Skeletal muscle cell (primary cell): Measurements from ENCODE around the gene TUBB4B.

ENCODE experiments used
- DNase-seq: peaks from one replicate; pipeline ENCODE4 v3.0.0-alpha.2; 2010; ENCODE audit warnings: low read depth
- H3K4me3 ChIP-seq: 2 replicates; pipeline ENCODE4 v1.5.1; 2011; ENCODE audit warnings: low read depth, mild to moderate bottlenecking, control low read depth, low read length, moderate library complexity

The TUBB4B gene

DNA sequence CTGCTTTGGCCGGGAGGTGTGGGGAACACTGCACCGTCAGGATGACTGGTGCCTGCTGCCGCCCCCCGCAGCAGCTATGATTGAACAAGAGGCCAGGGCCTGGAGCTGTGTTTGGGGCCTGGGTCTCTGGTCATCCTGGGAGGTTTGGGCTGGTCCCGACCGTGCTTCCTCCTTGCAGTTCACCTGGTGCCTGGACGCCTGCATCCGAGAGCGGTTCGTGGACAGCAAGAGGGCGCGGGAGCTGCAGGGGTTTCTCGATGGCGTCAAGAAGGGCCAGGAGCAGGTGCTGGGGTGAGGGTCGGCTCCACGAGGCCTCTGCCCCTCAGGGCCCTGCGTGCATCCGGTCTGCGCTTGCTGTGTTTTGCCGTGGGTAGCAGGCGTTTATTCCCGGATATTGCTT, 23.0 kb downstream of the TUBB4B start:
- DNase-seq = no peak
- H3K4me3 ChIP-seq = no peak overlapping the region

DNA sequence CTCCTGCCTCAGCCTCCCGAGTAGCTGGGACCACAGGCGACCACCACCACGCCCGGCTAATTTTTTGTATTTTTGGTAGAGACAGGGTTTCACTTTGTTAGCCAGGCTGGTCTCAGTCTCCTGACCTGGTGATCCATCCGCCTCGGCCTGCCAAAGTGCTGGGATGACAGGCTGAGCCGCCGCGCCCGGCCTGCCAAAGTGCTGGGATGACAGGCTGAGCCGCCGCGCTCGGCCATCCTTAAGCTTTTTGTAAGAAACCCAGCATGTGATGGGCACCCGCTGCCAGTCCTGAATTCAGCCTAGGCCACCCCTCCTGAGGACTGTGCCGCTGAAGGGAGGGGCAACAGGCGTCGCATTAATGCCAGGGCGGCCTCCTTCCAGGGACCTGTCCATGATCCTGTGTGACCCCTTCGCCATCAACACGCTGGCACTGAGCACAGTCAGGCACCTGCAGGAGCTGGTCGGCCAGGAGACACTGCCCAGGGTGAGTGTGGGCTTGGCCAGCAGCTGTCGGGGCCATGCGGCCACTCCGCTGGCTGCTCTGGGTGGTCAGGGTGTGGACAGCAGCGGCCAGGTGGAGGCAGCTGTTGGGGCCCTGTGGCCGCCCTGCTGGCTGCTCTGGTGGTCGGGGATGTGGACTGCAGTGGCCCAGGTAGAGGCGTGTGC, 24.5 kb downstream of the TUBB4B start:
- no peak overlapping the region for H3K4me3 ChIP-seq
- DNase-seq = no peak

DNA sequence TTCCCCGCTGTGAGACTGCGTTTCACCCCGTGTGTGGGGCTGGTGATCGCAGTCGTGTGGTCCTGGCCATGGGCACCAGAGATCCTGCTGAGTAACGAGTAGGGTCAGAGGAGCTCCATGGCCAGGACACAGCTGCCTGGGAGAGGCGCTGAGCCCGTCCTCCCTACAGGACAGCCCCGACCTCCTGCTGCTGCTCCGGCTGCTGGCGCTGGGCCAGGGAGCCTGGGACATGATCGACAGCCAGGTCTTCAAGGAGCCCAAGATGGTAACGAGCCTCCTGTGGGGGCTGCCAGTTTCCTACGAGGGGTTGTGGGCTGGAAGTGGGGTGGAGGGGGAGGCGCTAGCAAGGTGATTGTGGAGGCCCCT, 25.1 kb downstream of the TUBB4B start:
- no peak for DNase-seq
- H3K4me3 ChIP-seq = no peak overlapping the region

DNA sequence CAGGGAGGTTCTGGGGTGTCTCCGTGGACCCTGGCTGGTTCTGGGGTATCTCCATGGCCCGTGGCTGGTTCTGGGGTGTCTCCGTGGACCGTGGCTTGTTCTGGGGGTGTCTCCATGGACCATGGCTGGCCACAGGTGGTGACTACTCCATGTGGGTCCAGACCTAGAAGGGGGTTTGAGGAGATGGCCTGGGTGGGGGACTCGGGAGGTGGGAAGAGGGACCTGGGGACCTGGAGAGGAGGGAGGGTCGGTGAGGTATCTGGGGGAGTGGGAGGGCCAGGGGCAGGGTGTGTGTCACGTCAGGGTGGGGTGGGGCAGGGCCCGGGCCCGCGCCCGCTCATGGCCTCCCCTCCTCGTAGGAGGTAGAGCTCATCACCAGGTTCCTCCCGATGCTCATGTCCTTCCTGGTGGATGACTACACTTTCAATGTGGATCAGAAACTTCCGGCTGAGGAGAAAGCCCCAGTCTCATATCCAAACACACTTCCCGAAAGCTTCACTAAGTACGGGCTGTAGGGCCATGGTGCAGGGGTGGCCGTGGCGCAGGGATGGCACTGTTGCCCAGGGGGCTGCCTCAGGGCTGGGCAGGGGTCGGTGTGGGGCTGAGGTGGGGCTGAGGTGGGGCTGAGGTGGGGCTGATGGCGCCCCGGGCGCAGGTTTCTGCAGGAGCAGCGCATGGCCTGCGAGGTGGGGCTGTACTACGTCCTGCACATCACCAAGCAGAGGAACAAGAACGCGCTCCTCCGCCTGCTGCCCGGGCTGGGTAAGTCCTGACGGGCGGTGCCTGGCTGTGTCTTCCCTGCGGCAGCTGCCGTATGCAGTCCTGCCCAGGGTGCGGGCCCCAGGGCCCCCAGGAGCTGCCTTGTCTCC, 25.7 kb downstream of the TUBB4B start:
- no peak for DNase-seq
- H3K4me3 ChIP-seq = no peak overlapping the region

DNA sequence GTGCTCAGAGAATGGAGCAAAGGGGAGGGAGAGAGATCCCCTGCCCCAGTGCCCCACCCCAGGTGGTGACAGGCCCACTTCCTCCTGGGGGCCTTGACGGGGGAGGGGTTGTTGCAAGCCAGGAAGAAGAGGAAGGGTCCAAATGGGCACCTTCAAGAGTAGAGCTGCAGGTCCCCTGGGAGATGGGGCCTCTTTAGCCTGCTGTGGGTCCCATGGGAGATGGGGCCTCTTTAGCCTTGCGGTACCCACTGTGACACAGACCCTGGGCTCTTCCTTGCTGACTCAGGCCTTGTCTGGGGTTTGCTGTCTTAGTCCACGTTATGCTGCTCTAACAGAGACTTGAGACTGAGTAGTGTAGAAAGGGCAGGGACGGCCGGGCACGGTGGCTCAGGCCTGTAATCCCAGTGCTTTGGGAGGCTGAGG, 26.9 kb downstream of the TUBB4B start:
- no peak for DNase-seq
- H3K4me3 ChIP-seq = no peak overlapping the region

DNA sequence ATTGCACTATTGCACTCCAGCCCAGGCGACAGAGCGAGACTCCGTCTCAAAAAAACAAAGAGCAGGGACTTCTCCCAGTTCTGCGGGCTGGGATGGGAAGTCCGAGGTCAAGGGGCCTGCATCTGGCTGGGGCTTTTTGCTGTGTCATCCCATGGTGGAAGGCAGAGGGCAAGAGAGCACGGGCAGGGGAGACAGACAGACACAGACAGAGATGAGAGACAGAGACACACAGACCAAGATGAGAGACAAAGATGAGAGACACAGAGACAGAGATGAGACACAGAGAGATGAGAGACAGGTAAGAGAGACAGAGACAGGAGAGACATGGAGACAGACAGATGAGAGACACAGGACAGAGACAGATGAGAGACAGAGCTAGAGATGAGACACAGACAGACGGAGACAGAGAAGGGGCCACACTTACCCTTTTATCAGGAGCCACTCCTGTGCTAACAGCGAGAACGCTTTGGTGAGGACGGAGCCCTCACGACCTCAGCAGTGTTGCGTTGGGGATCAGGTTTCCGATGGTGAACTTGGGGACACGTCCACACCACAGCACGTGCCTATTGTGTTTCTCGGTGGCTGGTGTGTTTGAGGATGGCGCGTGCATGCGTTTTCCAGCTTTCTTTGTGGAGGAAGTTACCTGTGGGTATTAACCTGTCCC, 27.6 kb downstream of the TUBB4B start:
- DNase-seq = no peak
- no peak overlapping the region for H3K4me3 ChIP-seq

DNA sequence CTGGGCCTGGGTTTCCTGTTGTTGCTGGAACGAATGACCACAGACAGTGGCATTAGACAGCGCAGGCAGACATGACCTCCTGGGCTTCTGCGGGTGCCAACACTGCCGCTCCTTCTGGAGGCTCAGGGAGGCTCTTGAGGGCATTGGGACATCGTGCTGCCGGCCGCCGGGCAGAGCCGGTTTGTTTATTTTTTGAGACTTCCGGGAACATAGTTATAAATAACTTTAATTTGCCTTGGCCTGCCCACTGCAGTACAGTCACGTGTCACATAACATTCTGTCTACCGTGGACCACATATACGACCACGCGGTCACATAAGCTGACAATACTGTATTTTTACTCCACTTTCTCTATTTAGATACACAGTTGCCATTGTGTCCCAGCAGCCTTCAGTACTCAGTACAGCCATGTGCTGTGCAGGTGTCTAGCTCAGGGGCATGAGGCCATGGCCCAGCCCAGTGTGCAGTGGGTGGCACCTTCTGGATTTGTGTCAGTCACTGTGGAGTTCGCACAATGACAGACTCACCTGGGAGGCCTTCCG, 28.2 kb downstream of the TUBB4B start:
- no peak for DNase-seq
- H3K4me3 ChIP-seq = no peak overlapping the region

DNA sequence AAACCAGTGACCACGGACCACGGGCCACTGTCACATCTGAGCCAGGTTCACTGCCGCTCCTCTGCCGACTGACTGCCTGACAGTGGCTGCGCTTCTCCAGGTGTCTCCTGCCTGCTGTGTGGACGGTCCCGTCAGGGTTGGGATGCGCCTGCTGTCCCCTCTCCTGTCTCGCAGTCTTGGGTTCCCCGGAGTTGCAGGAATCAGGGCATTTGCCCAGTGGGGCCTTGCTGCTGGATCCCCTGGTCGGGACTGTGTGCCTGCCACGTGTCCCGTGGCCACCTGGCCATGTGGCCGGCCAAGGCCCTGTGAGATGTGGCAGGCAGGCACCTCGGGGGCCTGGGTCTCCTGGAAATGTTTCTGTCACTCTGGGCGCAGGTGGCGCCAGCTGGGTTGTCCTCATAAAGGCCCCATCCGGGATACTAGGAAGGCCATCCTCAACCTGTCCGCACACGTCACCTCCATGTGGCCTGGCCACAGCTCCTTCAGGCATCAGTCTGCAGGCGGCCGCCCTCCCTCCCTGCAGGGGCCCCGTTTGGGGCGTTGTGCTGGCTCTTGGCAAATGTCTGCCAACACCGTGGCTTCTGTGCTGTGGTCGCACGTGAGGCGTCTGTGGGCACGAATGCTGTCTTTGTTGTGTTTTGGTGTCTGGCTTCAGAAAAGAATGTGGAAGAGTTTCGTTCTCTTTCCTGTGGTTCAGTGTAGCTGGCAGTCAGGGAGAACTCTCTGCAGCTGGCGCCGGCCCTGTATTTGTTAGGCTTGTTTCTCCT, 30.0 kb downstream of the TUBB4B start:
- no peak for DNase-seq
- H3K4me3 ChIP-seq = no peak overlapping the region

DNA sequence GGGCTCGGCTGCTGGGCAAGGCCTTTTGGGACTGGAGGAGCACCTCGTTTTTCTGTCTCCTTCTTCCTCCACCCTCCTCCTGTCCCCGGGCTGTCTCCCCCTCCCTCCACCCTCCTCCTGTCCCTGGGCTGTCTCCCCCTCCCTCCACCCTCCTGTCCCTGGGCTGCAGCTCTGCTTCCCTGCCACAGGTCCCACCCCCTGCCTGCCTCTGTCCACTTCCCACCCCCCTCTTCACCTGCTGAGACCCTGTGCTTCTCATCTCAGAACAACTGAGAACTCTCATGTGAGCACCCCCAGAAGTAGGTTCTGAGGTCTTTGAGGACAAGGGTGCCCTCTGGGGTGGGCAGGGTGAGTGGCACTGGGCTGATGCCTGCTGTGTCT, 30.6 kb downstream of the TUBB4B start:
- DNase-seq = no peak

DNA sequence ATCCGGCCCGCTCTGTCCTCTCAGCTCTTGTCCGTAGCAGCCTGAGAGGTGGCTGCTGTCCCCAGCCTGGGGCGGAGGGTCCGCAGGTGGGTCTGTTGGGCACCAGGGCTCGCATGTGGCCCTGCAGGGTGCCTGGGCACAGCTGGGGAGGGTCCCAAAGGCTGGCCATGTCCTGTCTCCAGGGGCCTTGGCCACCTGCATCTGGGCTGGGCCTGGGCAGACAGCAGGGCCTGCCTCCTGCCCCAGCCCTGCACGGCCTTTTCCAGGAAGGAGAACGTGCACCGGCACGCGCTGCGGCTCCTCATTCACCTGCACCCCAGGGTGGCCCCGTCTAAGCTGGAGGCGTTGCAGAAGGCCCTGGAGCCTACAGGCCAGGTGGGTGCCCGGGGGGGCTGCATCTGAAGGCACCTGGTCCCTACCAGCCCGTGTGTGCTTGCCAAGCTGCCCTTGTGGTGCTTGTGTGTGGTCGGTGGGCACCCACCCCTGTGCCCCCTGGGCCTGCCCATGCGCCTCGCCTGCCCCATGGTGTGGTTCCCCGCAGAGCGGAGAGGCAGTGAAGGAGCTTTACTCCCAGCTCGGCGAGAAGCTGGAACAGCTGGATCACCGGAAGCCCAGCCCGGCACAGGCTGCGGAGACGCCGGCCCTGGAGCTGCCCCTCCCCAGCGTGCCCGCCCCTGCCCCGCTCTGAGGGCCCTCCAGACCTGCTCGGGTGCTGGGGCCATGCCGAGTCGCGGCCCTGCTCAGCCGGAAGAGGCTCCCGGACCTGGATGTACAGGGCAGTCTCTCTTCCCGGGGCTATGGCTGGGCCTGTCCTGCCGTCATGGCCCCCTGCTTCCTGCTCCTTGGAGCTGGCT, 31.4 kb downstream of the TUBB4B start:
- no peak overlapping the region for H3K4me3 ChIP-seq

More for the DNA sequence above, 30.6 kb downstream of the TUBB4B start:
- no peak overlapping the region for H3K4me3 ChIP-seq

DNA sequence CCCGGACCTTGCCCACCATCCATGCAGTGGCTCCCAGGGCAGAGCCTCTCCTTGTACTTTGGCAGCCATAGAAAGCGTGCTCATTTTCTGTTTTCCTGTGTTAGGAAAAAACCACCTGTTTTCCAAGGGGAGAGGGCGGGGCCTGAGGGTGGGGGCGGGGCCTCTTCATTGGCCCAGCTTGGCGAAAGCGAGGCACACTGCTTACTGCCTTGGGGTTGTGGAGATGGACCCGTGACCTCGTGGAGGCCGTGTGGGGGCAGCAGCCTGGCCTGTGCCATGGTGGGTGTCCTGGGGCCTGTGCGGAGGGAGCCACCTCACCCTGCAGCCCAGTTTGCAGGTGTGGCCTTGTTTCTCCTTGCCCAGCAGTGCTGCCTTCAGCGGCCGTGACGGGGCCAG, 32.0 kb downstream of the TUBB4B start:
- no peak overlapping the region for H3K4me3 ChIP-seq
- DNase-seq = no peak

More for the DNA sequence above, 31.4 kb downstream of the TUBB4B start:
- no peak for DNase-seq

DNA sequence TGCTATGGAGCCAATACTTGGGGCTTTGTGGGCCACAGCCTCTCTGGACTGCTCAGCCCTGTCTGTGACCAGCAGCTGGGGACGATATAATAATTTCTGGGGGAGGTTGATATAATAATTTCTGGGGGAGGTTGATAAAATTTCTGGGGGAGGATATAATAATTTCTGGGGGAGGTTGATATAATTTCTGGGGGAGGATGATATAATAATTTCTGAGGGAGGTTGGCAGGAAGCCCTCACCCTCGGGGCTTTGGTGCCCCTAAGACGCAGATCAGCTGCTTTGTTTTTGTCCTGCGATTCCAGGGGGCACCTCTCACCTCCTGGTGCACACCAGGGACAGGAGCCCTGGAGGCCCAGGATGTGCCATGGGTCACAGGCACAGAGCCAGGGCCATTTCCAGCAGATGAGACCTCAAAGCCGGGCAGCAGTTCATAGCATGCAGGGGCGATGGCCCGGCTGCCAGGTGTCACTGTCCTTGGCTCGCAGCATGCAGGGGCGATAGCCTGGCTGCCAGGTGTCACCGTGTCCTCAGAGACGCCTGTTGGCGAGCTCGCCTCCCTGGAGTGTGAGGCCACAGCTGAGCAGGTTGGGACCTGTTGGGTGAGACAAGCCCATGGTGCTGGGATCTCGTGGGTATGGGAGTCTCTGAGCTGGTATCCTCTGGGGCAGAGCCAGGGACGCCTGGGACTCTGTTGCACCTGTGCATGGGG, 32.7 kb downstream of the TUBB4B start:
- no peak overlapping the region for H3K4me3 ChIP-seq
- no peak for DNase-seq

DNA sequence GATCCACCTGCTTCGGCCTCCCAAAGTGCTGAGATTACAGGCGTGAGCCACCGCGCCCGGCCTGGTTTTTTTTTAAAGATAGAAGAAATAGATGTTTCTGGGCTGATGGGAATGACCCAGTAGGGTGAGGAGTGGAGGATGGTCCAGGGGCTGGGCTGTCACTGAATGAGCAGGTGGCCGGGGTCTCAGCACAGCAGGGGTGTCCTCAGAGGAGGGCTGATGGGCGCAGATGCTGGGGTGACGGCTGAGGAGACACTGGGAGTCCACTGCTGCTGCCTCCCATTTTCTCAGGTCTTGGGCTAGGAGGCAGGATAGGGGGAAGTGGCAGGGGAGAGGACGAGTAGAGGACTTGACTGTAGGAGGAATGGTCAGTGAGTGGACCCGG, 34.1 kb downstream of the TUBB4B start:
- H3K4me3 ChIP-seq = no peak overlapping the region
- DNase-seq = no peak

DNA sequence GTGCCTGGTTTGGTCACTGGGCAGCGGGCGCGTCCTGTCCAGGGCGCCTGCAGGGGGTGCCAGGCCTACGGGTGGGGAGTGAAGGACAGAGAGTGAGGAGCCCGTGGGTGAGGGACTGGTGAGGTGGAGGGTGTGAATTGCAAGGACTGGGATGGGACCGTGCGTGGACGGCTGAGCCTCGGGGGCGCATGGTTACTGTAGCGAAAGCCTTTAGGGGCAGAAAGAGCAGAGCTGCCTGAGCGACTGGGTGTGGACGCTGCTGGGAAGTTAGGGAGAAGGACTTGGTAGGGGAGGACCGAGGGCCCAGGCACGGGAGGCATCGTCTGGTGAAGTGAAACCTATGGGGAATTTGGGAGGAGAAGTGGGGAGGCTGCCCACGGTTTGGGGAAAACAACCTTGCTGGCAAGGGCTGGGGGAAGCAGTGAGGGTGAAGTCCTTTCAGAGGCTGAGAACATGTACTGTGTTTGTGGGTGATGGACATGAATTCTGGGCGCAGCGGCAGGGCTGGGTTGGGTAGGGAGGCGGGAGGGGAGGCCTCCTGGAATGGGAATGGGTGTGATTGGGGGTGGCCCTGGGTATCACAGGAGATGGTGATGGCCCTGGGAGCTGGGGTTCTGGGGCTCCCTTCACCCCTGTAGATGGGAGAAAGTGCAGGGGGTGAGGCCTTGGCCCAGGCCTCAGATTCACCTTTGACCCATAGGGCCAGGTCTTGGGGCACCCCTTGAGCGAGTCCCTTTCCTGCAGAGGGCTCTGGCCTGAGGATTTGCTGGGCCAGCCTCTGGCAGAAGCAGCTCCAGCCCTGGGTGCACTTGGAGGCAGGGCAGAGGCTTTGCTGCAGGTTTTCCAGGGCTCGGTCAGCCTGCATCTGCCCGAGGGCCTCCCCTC, 34.7 kb downstream of the TUBB4B start:
- DNase-seq = no peak
- no peak overlapping the region for H3K4me3 ChIP-seq

DNA sequence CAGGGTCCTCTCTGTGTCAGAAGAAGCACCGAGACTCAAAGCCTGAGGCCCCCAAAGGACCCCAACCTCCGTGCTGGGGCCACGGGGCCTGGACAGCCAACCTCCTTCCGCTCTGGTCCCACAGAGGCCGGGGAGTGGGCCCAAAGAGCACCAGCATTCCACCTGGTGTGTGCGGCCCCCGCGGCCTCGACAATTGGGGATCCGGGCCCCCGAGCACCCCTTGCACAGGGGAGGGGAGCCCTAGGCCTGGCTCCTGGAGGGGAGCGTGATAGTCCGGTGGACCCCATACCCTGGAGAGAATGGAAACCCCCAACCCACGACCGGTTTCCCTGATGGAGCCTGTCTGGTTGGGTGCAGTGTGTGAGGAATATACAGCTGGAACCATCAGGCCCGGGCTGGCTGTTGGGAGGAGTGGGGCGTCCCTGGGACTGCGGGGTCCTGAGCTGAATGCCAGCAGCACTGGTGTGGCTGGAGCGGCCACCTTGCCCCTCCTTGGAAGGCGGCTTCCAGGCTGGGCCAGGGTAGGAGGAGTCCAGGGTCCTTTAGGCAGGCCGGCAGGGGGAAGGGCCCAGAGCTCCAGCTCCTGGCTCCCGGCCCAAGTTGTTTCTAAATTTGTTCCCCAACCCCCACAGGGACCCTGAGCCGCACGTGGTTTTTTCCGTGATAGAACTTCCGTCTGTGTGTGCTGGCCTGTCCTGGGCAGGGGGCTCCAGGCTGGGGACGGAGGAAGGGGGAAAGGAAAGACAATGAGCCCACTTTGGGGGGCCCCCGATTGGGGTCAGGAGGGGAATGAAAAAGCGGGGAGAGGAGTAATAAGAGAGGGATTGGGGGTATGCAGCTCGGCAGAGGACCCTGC, 35.6 kb downstream of the TUBB4B start:
- DNase-seq = no peak
- peak overlapping the region; percentile 46 for H3K4me3 ChIP-seq

DNA sequence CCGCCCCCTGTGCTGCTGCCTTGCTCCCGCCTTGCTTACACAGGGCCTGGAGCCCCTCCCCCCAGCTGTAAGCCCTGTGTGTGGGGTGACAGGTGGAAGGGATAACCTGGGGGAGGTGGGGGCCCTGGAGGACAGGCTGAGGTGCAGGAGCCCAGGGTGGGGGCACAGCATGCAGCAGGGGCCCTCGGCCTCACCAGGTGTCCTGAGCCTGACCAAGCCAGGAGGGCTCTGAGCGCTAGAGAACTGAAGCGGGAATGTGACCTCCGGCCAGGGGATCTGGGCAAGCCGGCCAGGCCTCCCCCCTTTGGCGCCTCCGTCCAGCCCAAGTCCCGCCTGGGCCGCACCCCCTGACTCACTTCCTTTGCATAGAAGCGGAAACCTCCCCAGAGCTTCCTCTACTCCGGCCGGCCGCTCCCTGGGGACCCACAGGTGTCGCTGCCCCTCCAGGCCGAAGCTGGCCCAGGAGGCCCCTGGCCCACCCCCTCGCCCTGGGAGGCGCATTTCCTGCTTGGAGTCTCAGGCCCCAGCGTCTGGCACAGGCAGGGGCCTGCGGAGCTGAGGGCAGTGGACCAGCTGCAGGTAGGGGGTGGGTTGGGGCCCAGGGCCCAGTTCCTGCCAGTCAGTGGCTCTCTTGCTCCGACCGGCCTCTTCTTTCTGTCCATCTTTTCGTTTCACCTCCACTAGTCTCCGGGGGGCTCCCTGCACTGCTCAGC, 36.4 kb downstream of the TUBB4B start, which contains the start of gene TOR4A:
TOR4A (plus strand) TSS at position 398 of the 713 bp plus-strand sequence. CDS start 964 bp downstream, outside the sequence.
- H3K4me3 ChIP-seq = peak within 1 kb of the TSS; percentile 46
- no peak for DNase-seq
